HEK293 (cell line): Measurements from ENCODE around the gene TMEM207.

Experiments
- EGR2 ChIP-seq: fragments of 450-650 bp; formaldehyde crosslinking; IDR thresholded peaks from 2 replicates; pipeline ENCODE4 v1.5.1; 2016; ENCODE audit warnings: low read depth, missing biosample characterization, missing genetic modification characterization
- GLIS1 ChIP-seq: fragments of 450-650 bp; formaldehyde crosslinking; IDR thresholded peaks from 2 replicates; pipeline ENCODE4 v1.5.1; 2016; ENCODE audit warnings: missing biosample characterization, missing genetic modification characterization
- HOXD13 ChIP-seq: sonication (generic); formaldehyde crosslinking; IDR thresholded peaks from 2 replicates; pipeline ENCODE4 v1.8.0; 2022; ENCODE audit warnings: missing genetic modification reagents, borderline replicate concordance
- KLF1 ChIP-seq: fragments of 450-650 bp; formaldehyde crosslinking; IDR thresholded peaks from 2 replicates; pipeline ENCODE4 v1.5.1; 2016; ENCODE audit warnings: missing biosample characterization, missing genetic modification characterization
- KLF8 ChIP-seq: fragments of 450-650 bp; formaldehyde crosslinking; IDR thresholded peaks from 2 replicates; pipeline ENCODE4 v1.5.1; 2016; ENCODE audit warnings: missing biosample characterization, missing genetic modification characterization
- MZF1 ChIP-seq: fragments of 450-650 bp; formaldehyde crosslinking; IDR thresholded peaks from 2 replicates; pipeline ENCODE4 v1.5.1; 2017; ENCODE audit warnings: missing biosample characterization, missing genetic modification characterization, borderline replicate concordance
- OSR2 ChIP-seq: fragments of 450-650 bp; formaldehyde crosslinking; IDR thresholded peaks from 2 replicates; pipeline ENCODE4 v1.5.1; 2016; ENCODE audit warnings: missing biosample characterization, missing genetic modification characterization
- ZNF121 ChIP-seq: fragments of 450-650 bp; formaldehyde crosslinking; IDR thresholded peaks from 2 replicates; pipeline ENCODE4 v1.5.1; 2016; ENCODE audit warnings: missing biosample characterization, missing genetic modification characterization
- ZNF174 ChIP-seq: fragments of 450-650 bp; formaldehyde crosslinking; IDR thresholded peaks from 2 replicates; pipeline ENCODE4 v1.5.0; 2017; ENCODE audit warnings: missing biosample characterization, mild to moderate bottlenecking, missing genetic modification characterization
- ZNF2 ChIP-seq: fragments of 450-650 bp; formaldehyde crosslinking; IDR thresholded peaks from 2 replicates; pipeline ENCODE4 v1.5.1; 2016; ENCODE audit warnings: missing biosample characterization, missing genetic modification characterization
- ZNF23 ChIP-seq: fragments of 450-650 bp; formaldehyde crosslinking; IDR thresholded peaks from 2 replicates; pipeline ENCODE4 v1.5.1; 2016; ENCODE audit warnings: missing biosample characterization, missing genetic modification characterization, borderline replicate concordance
- ZNF24 ChIP-seq: fragments of 450-650 bp; formaldehyde crosslinking; IDR thresholded peaks from 2 replicates; pipeline ENCODE4 v1.5.1; 2016; ENCODE audit warnings: missing biosample characterization, missing genetic modification characterization
- TF ChIP-seq, protein P1 (sequence below): fragments of 450-650 bp; formaldehyde crosslinking; IDR thresholded peaks from 2 replicates; pipeline ENCODE4 v1.5.1; 2016; ENCODE audit warnings: missing biosample characterization, missing genetic modification characterization

DNA sequence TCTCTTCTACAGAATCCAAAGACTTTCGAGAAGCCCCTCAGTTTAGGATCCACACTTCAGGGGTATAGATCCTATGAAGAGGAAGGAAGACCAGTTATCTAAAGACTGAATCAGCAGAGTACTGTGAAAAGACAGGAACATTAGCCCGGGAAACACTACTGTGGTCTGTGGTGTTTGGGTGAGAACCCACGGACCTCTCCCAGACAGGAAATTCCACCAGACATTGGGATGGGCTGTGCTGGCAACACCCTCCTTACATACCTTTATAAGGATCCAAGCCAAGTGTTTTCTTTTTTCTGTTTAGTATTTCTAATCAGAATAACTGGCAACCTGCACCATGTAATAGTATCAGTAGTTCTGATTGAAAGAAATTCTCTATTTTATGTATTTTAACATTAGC lies 14.1 kb downstream of the TMEM207 start:
- TF ChIP-seq GLIS1 (tag by site-specific recombination) = no peak
- TF ChIP-seq, protein P1, sequence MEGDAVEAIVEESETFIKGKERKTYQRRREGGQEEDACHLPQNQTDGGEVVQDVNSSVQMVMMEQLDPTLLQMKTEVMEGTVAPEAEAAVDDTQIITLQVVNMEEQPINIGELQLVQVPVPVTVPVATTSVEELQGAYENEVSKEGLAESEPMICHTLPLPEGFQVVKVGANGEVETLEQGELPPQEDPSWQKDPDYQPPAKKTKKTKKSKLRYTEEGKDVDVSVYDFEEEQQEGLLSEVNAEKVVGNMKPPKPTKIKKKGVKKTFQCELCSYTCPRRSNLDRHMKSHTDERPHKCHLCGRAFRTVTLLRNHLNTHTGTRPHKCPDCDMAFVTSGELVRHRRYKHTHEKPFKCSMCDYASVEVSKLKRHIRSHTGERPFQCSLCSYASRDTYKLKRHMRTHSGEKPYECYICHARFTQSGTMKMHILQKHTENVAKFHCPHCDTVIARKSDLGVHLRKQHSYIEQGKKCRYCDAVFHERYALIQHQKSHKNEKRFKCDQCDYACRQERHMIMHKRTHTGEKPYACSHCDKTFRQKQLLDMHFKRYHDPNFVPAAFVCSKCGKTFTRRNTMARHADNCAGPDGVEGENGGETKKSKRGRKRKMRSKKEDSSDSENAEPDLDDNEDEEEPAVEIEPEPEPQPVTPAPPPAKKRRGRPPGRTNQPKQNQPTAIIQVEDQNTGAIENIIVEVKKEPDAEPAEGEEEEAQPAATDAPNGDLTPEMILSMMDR (tag by site-specific recombination) = no peak
- TF ChIP-seq ZNF24 (tag by site-specific recombination) = no peak
- no peak for TF ChIP-seq EGR2 (tag by site-specific recombination)
- TF ChIP-seq ZNF121 (tag by site-specific recombination) = no peak
- no peak for TF ChIP-seq KLF8 (tag by site-specific recombination)
- no peak for TF ChIP-seq KLF1
- TF ChIP-seq ZNF23 = no peak
- TF ChIP-seq ZNF174 (tag by site-specific recombination) = no peak
- no peak for TF ChIP-seq HOXD13 (CRISPR knock-in tag)
- no peak for TF ChIP-seq OSR2 (tag by site-specific recombination)
- TF ChIP-seq ZNF2 = no peak
- no peak for TF ChIP-seq MZF1 (tag by site-specific recombination)
